ENCODE data around the gene ACSF3. TPM values are rescaled to one million over a fixed set of nuclear protein-coding genes. Genes with fewer than 3 reads are reported as not detected.

Gene ACSF3
- polyA plus RNA-seq, 1 donor, result 17.9 TPM

DNA sequence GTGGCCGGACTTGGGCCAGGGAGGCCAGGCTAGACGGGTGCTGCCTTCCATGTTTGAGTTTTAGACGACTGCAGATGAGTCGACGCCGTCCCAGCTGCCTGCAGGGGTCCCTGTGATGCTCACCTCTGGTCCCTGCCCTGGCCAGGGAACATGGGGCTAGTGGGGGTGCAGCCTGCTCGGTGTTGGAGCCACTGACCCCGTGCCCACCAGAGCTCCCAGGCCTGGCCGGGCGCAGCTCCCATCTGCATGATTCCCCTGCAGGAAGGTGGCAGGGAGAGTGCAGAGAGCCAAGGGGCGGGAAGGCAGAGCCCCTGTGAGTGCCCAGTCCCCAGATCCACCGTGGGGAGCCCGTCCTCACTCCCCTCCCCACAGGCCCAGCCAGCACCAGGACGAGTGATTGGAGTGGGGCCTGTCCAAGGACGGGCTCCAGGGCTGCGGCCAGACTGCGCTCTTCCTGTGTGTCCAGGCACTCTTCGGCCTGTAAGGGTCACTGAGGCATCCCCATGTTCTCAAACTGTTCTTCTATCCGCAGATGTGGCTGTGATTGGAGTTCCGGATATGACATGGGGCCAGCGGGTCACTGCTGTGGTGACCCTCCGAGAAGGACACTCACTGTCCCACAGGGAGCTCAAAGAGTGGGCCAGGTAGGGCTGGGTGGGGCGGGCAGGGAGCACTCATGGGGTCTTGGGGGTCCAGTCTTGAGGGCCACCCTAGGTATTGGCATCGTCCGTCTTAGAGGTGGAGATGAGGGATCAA is 51.9 kb downstream of the ACSF3 start:
- no peak for DNase-seq

- DNase-seq, result no peak
Observed at GRCh38 chr16:89146211-89147005, 52.8 kb downstream of the ACSF3 start.

GRCh38 chr16:89147085-89147817 is 53.6 kb downstream of the ACSF3 start:
- no peak for DNase-seq

- no peak for DNase-seq
Observed at GRCh38 chr16:89149386-89149785, 55.7 kb downstream of the ACSF3 start.

DNA sequence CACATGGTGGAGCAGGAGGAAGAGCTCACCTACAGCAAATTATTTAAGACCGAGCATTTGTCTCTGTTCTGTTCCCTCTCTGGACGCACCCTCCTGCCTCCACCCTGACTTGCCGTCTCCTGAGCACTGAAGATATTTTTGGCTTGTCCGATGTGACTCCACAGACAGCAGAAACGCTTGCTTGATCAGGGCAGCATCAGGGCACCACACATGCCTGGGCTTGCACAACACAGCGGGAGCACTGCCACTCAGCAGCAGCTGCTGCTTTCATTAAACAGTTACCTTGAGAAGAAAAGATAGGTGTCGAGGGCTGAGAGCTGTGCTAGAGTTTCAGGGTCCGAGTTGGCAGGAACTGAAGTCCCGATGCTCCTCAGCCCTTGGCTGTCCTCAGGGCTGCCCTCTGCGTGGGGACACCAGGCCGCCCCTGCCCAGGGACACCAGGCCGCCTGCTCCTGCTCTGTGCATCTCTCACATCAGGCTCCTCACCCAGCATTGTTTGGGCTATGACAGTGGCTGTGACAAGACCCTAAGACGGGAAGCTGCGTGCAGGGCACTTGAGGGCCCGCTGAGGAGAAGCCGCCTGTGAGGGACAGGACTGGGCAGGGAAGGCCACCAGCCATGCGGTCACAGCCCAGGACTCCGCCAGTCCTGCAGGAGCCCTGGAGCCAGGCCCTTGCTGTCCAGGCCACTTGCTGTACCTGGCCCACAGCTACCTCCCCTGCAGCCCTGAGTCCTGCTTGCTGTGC is 56.6 kb downstream of the ACSF3 start:
- DNase-seq, result no peak

DNA sequence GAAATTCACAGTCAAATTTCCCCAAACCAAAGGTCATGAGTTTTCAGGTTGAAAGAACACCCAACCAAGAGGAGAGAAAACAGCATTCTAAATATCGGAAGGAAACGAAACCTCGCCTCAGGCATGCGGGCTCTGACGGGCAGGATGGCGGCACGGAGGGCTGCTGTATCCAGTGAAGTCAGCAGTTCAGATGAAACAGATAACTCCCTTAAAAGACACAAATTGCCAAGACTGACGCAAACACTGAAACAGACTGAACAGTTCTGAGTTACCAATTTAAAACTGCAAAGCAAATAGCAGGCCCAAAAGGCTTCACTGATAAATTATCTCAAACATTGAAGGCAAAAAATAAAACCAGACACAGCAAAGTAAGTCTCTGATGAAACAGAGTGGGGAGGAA is 57.3 kb downstream of the ACSF3 start:
- DNase-seq, result no peak

GRCh38 chr16:89152831-89153700 is 59.4 kb downstream of the ACSF3 start:
- DNase-seq, result no peak

DNA sequence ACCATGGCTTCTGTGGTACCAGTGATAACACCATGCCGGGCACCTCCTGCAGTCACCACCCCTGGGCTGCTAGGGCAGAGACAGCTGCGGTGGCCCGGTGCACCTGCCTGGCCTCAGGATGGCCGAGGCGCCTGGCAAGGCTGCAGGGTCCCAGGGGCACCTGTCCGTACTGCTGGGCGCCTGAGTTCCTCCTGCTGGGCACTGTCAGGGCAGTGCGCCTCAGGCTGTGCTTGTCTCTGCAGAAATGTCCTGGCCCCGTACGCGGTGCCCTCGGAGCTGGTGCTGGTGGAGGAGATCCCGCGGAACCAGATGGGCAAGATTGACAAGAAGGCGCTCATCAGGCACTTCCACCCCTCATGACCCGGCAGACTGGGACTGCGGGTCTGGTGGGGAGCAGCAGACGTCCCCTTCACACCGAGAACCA is 60.2 kb downstream of the ACSF3 start:
- DNase-seq, result no peak

GRCh38 chr16:89154390-89155183 is 60.9 kb downstream of the ACSF3 start:
- DNase-seq, result no peak

DNA sequence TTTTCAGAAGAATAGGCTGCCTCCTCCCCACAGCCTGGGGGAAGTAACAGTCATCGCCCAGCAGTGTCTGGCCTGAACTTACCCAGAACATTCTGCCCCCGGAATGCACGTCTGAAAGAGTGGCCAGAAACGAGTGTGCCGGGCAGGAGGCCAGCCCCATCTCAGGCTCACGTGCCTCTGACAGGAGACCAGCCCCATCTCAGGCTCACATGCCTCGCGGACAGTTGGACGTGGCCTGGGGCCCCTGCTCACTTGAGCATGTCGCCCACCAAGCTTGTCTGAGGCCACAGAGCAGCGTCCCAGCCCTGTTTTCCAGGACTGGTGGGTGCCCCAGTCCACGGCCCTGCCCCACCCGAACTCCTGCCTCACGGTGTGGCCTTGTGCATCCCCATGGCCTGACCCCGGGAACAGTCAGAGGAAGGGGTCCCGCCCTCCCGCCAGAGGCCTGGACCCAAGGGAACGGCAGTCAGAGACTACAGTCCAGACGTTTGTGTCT is 61.6 kb downstream of the ACSF3 start:
- DNase-seq, result peak; percentile 59

GRCh38 chr16:89155851-89156739 is 62.4 kb downstream of the ACSF3 start:
- DNase-seq, result no peak

GRCh38 chr16:89156740-89157645 is 63.3 kb downstream of the ACSF3 start:
- no peak for DNase-seq

GRCh38 chr16:89157778-89158177 is 64.1 kb downstream of the ACSF3 start:
- no peak for DNase-seq

GRCh38 chr16:89159066-89159849 is 65.6 kb downstream of the ACSF3 start:
- no peak for DNase-seq

DNA sequence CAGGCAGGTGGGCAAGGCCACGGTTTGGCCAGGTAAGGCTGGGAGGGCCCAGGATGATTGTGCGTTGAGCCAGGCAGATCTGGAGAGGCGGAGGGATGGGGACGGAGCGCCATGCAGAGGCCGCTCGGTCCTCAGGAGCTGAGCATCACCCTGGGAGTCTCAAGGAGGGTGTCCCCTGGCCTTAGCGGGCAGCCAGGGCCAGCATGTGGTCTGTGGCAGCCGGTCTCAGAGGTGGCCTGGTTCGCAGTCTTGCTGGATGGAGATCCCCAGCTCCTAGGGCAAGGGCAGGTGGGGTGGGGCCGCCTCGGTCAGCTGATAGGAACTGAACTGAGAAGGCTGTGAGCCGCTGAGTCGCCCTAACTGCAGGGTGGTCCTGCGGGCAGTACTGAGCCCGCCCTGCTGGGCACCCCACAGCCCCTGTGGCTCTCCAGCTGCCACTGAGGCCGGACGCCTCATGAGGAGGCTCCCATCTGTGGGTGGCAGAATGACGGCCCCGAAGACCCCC is 66.2 kb downstream of the ACSF3 start:
- no peak for DNase-seq

DNA sequence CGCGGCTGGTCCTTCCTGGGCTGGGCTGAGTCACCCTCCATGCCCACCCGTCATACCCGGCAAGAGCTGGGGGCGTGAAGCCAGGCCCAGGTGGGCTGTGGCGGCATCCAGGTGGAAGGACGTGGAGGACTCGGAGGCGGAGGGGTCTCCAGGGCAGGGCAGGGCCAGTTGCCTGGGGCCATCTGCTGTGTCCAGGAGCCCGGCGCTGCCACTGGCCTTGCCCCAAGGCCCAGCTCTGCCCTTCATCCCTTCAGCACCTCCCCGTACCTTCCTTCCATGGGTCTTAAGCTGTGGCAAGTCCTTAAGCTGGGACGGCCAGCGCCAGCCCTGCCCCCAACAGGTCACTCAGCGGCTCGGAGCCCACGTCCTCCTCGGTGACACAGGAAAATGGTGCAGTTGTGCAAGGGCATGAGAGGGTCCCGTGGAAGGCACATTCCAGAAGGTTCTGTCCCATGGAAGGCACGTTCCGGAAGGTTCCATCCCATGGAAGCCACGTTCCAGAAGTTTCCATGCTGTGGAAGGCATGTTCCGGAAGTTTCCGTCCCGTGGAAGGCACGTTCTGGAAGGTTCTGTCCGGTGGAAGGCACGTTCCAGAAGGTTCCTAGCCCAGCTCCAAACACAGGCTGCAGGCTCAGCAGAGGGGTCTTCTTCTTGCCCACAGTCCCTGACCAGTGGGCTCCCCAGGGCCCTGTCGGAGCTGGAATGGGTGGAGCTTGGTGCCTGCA is 67.5 kb downstream of the ACSF3 start:
- no peak for DNase-seq

All from hindlimb muscle (tissue), 1 donor.